Liver (tissue), 9 donors: ENCODE measurements around the gene TRIOBP. TPM values are rescaled to one million over a fixed set of nuclear protein-coding genes. Genes with fewer than 3 reads are reported as not detected.

Source experiments
- DNase-seq: peaks from one replicate; pipeline ENCODE4 v3.0.0-alpha.2; 2017; ENCODE audit warnings: low spot score
- H3K27ac ChIP-seq, 2 donors: one replicate each; pipeline ENCODE4 v1.7.0; 2013; ENCODE audit warnings: inconsistent platforms in 2 of 2, low read length in 2 of 2, control low read depth in 1 of 2, low read depth in 1 of 2, mild to moderate bottlenecking in 1 of 2
- H3K27me3 ChIP-seq, 4 donors: one replicate each; pipeline versions ENCODE4 v1.6.1 to v1.7.0; 2013; ENCODE audit warnings: low read length in 3 of 4, inconsistent platforms in 1 of 4, mild to moderate bottlenecking in 1 of 4, moderate library complexity in 1 of 4; ENCODE audit not compliant: control insufficient read depth in 4 of 4, insufficient read depth in 4 of 4
- H3K36me3 ChIP-seq, 4 donors: one replicate each; pipeline versions ENCODE4 v1.6.1 to v1.7.0; 2013; ENCODE audit warnings: low read length in 3 of 4, mild to moderate bottlenecking in 3 of 4, low read depth in 1 of 4, moderate library complexity in 1 of 4; ENCODE audit not compliant: control insufficient read depth in 4 of 4, insufficient read depth in 3 of 4
- H3K4me1 ChIP-seq, 4 donors: one replicate each; pipeline versions ENCODE4 v1.6.1 to v1.7.0; 2013; ENCODE audit warnings: low read length in 3 of 4, mild to moderate bottlenecking in 3 of 4, moderate library complexity in 1 of 4; ENCODE audit not compliant: control insufficient read depth in 4 of 4, insufficient read depth in 4 of 4
- H3K4me3 ChIP-seq, 3 donors: one replicate each; pipeline versions ENCODE4 v1.6.1 to v1.7.0; 2013; ENCODE audit warnings: low read length in 3 of 3, control low read depth in 1 of 3, low read depth in 1 of 3, mild to moderate bottlenecking in 1 of 3
- H3K9ac ChIP-seq, 2 donors: one replicate each; pipeline ENCODE4 v1.7.0; 2013; ENCODE audit warnings: low read length in 2 of 2, mild to moderate bottlenecking in 2 of 2, moderate library complexity in 2 of 2, control low read depth in 1 of 2, low read depth in 1 of 2
- H3K9me3 ChIP-seq, 4 donors: one replicate each; pipeline versions ENCODE4 v1.6.1 to v1.7.0; 2013; ENCODE audit warnings: low read length in 3 of 4; ENCODE audit not compliant: control insufficient read depth in 4 of 4
- CTCF ChIP-seq: fragments of 150-350 bp; IDR thresholded peaks from 2 replicates; pipeline ENCODE4 v1.5.1; 2017; ENCODE audit warnings: improper control_type of control experiment, low read depth, low read length; ENCODE audit not compliant: missing input control
- EGR1 ChIP-seq, 2 donors: IDR thresholded peaks; 2 replicates each; pipeline ENCODE4 v1.6.1; 2016 to 2018; ENCODE audit warnings: antibody characterized with exemption in 2 of 2, low read depth in 2 of 2
- FOXA1 ChIP-seq: IDR thresholded peaks from 2 replicates; pipeline ENCODE4 v1.6.1; 2016; ENCODE audit warnings: antibody characterized with exemption
- FOXA2 ChIP-seq: IDR thresholded peaks from 2 replicates; pipeline ENCODE4 v1.6.1; 2016; ENCODE audit warnings: antibody characterized with exemption
- HNF4A ChIP-seq, 2 donors: conservative IDR thresholded peaks; 2 replicates each; pipeline ENCODE4 v1.6.1; 2016; ENCODE audit warnings: antibody characterized with exemption in 2 of 2, mild to moderate bottlenecking in 2 of 2
- HNF4G ChIP-seq: IDR thresholded peaks from 2 replicates; pipeline ENCODE4 v1.6.1; 2016; ENCODE audit warnings: antibody characterized with exemption
- RAD21 ChIP-seq, 2 donors: IDR thresholded peaks; 2 replicates each; pipeline ENCODE4 v1.6.1; 2016; ENCODE audit warnings: antibody characterized with exemption in 2 of 2, mild to moderate bottlenecking in 2 of 2
- SP1 ChIP-seq: IDR thresholded peaks from 2 replicates; pipeline ENCODE4 v1.6.1; 2018; ENCODE audit warnings: antibody characterized with exemption, mild to moderate bottlenecking
- YY1 ChIP-seq: IDR thresholded peaks from 2 replicates; pipeline ENCODE4 v1.6.1; 2016; ENCODE audit warnings: antibody characterized with exemption, mild to moderate bottlenecking
- WGBS: extraction: QIAGEN DNeasy Blood & Tissue Kit; methylation state at CpG from one replicate; pipeline ENCODE4 v1.1.7; 2013; 5-methylcytosine and 5-hydroxymethylcytosine counted together
- polyA plus RNA-seq, 2 donors: library from polyadenylated mRNA; stranded (reverse) in 1 of 2; unstranded in 1 of 2; fragments of 200-250 nt in 1 of 2; fragments of >200 nt in 1 of 2; fragmentation: Nextera tagmentation in 1 of 2; extraction: Ambion mirVana in 1 of 2; gene quantifications; one replicate each; pipeline versions ENCODE4 v1.2.1 to v1.2.3, GENCODE V29; 2013 to 2015
- total RNA-seq, 2 donors: library from RNA; depleted of rRNA; stranded (reverse); fragments of >200 nt; gene quantifications; one replicate each; pipeline ENCODE4 v1.2.3, GENCODE V29; 2014
- TF ChIP-seq, protein P1 (sequence below): IDR thresholded peaks from 2 replicates; pipeline ENCODE4 v1.6.1; 2016; ENCODE audit warnings: antibody characterized with exemption
- TF ChIP-seq, protein P2 (sequence below): IDR thresholded peaks from 2 replicates; pipeline ENCODE4 v1.6.1; 2016; ENCODE audit warnings: antibody characterized with exemption
- donor health status: healthy.
- donor health status: healthy.
- donor health status: healthy.
- donor health status: healthy.
- donor health status: healthy.

TRIOBP gene
- total and polyA plus RNA-seq, 4 donors, result 4.8 to 41.1 (median 21.6) TPM

GRCh38 chr22:37801946-37802309 lies 105.1 kb downstream of the TRIOBP start:
- Histone ChIP-seq H3K9me3 (no peaks in the 10 kb centered on the region), H3K9ac (peak overlapping the region in 1 of 2 donors; percentile 88), H3K27ac (peak overlapping the region; percentile 73 to 89), H3K27me3 (no peaks in the 10 kb centered on the region), H3K4me1 (peaks cover 7 to 37% (median 28%) of the 10 kb centered on the region in 4 donors), H3K36me3 (no peaks in the 10 kb centered on the region), H3K4me3 (peak overlapping the region in 2 of 3 donors; percentile 53 to 67)
- TF ChIP-seq, protein P1, sequence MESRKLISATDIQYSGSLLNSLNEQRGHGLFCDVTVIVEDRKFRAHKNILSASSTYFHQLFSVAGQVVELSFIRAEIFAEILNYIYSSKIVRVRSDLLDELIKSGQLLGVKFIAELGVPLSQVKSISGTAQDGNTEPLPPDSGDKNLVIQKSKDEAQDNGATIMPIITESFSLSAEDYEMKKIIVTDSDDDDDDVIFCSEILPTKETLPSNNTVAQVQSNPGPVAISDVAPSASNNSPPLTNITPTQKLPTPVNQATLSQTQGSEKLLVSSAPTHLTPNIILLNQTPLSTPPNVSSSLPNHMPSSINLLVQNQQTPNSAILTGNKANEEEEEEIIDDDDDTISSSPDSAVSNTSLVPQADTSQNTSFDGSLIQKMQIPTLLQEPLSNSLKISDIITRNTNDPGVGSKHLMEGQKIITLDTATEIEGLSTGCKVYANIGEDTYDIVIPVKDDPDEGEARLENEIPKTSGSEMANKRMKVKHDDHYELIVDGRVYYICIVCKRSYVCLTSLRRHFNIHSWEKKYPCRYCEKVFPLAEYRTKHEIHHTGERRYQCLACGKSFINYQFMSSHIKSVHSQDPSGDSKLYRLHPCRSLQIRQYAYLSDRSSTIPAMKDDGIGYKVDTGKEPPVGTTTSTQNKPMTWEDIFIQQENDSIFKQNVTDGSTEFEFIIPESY, result no peak
- no peak for TF ChIP-seq YY1
- TF ChIP-seq CTCF, result no peak
- TF ChIP-seq FOXA1, result no peak
- no peak for TF ChIP-seq HNF4A (conservative IDR thresholded peaks at IDR 0.05)
- no peak for TF ChIP-seq FOXA2
- TF ChIP-seq, protein P2, sequence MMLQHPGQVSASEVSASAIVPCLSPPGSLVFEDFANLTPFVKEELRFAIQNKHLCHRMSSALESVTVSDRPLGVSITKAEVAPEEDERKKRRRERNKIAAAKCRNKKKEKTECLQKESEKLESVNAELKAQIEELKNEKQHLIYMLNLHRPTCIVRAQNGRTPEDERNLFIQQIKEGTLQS, result no peak
- TF ChIP-seq HNF4G, result no peak
- no peak for TF ChIP-seq EGR1 (IDR thresholded peaks at IDR 0.05; ENCODE audit: low read depth in 2 of 2)
- 5% methylated on average over 13 of the region's 13 CpGs for WGBS
- DNase-seq, result no peak

- Histone ChIP-seq H3K27ac (peak overlapping the region; percentile 73 to 89), H3K9me3 (no peaks in the 10 kb centered on the region), H3K4me1 (peaks cover 7 to 37% (median 28%) of the 10 kb centered on the region in 4 donors), H3K27me3 (no peaks in the 10 kb centered on the region), H3K4me3 (peak overlapping the region; percentile 53 to 67 (median 59)), H3K9ac (peak overlapping the region in 1 of 2 donors; percentile 88), H3K36me3 (no peaks in the 10 kb centered on the region)
- 2% methylated on average over 63 of the region's 63 CpGs for WGBS
- peak; percentile 70 for DNase-seq
- TF ChIP-seq YY1 (peak; percentile 52), FOXA2 (no peak), RAD21 (IDR thresholded peaks at IDR 0.05) (no peak), SP1 (no peak)
- TF ChIP-seq, protein P1, result peak; percentile 11
These were observed 105.7 kb downstream of the TRIOBP start for GRCh38 chr22:37802310-37803194.
